ENCODE results near the gene ACSS3.

Gene ACSS3

GRCh38 chr12:81143057-81143456, 65.2 kb downstream of the ACSS3 start:
- no peak for DNase-seq (ENCODE audit: low spot score)
- in situ Hi-C loops (cut with MboI; ENCODE audit: low pct_unique_long_range_greater_than_20kb, low sequenced_read_pairs, unreplicated experiment) = no loop called here
- no peak for TF ChIP-seq CTCF (IDR thresholded peaks at IDR 0.05; ENCODE audit: extremely low read depth, insufficient read depth, missing control alignments)

GRCh38 chr12:81146228-81147225, 68.6 kb downstream of the ACSS3 start:
- DNase-seq (ENCODE audit: low spot score) = no peak
- no peak for TF ChIP-seq CTCF (IDR thresholded peaks at IDR 0.05; ENCODE audit: extremely low read depth, insufficient read depth, missing control alignments)
- in situ Hi-C loops (cut with MboI; ENCODE audit: low pct_unique_long_range_greater_than_20kb, low sequenced_read_pairs, unreplicated experiment) = no loop called here

GRCh38 chr12:81147292-81147919, 69.5 kb downstream of the ACSS3 start:
- in situ Hi-C loops (cut with MboI; ENCODE audit: low pct_unique_long_range_greater_than_20kb, low sequenced_read_pairs, unreplicated experiment) = no loop called here
- DNase-seq (ENCODE audit: low spot score) = no peak
- TF ChIP-seq CTCF (IDR thresholded peaks at IDR 0.05; ENCODE audit: extremely low read depth, insufficient read depth, missing control alignments) = no peak

- DNase-seq (ENCODE audit: low spot score) = no peak
- in situ Hi-C loops (cut with MboI; ENCODE audit: low pct_unique_long_range_greater_than_20kb, low sequenced_read_pairs, unreplicated experiment) = no loop called here
- TF ChIP-seq CTCF (IDR thresholded peaks at IDR 0.05; ENCODE audit: extremely low read depth, insufficient read depth, missing control alignments) = no peak
Measured at GRCh38 chr12:81150382-81150781, 72.5 kb downstream of the ACSS3 start.

- no peak for DNase-seq (ENCODE audit: low spot score)
- in situ Hi-C loops (cut with MboI; ENCODE audit: low pct_unique_long_range_greater_than_20kb, low sequenced_read_pairs, unreplicated experiment) = no loop called here
- no peak for TF ChIP-seq CTCF (IDR thresholded peaks at IDR 0.05; ENCODE audit: extremely low read depth, insufficient read depth, missing control alignments)
Measured at GRCh38 chr12:81159856-81160255, 82.0 kb downstream of the ACSS3 start.

- DNase-seq (ENCODE audit: low spot score) = no peak
- in situ Hi-C loops (cut with MboI; ENCODE audit: low pct_unique_long_range_greater_than_20kb, low sequenced_read_pairs, unreplicated experiment) = no loop called here
- TF ChIP-seq CTCF (IDR thresholded peaks at IDR 0.05; ENCODE audit: extremely low read depth, insufficient read depth, missing control alignments) = no peak
Measured at GRCh38 chr12:81161680-81162079, 83.8 kb downstream of the ACSS3 start.

Measured in GM13977 (cell line).